WTC11 (cell line): Measurements from ENCODE around the gene HCLS1.

Source experiments
- AFF4 ChIP-seq: sonication (generic); formaldehyde crosslinking; IDR thresholded peaks from 2 replicates; pipeline ENCODE4 v1.8.1; 2023; ENCODE audit warnings: mild to moderate bottlenecking, missing genetic modification reagents, borderline replicate concordance
- FOXK1 ChIP-seq: sonication (generic); formaldehyde crosslinking; IDR thresholded peaks from 2 replicates; pipeline ENCODE4 v1.8.0; 2022; ENCODE audit warnings: mild to moderate bottlenecking, moderate library complexity, missing genetic modification reagents
- ZSCAN18 ChIP-seq: fragments of 250-450 bp; sonication (Bioruptor Pico); IDR thresholded peaks from 2 replicates; pipeline ENCODE4 v2.1.2; 2022; ENCODE audit warnings: mild to moderate bottlenecking, moderate library complexity

- TF ChIP-seq AFF4 (CRISPR knock-in tag) = no peak
- TF ChIP-seq ZSCAN18 (CRISPR knock-in tag) = no peak
- TF ChIP-seq FOXK1 (CRISPR knock-in tag) = no peak
Measured at GRCh38 chr3:121710347-121710746, 49.6 kb upstream of the HCLS1 start.
